OCI-LY1 (cell line): ENCODE results near the gene TCEA3.

ENCODE experiments used
- H2AFZ ChIP-seq: fragments of 200-600 bp; sonication (generic), shearing (Covaris generic); 2 replicates; pipeline ENCODE4 v1.6.0; 2014; ENCODE audit warnings: antibody characterized with exemption, mild to moderate bottlenecking, low read length
- H3F3A ChIP-seq: fragments of 200-600 bp; sonication (generic), shearing (Covaris generic); 2 replicates; pipeline ENCODE4 v1.6.0; 2014; ENCODE audit warnings: mild to moderate bottlenecking, antibody characterized with exemption, low read length, moderate library complexity; ENCODE audit not compliant: insufficient read depth
- H3K27ac ChIP-seq: fragments of 200-600 bp; sonication (generic); 2 replicates; pipeline ENCODE4 v1.5.1; 2014; ENCODE audit warnings: low read length, mixed run types, mild to moderate bottlenecking, low read depth; ENCODE audit not compliant: poor library complexity, severe bottlenecking
- H3K27me3 ChIP-seq: fragments of 200-600 bp; sonication (generic); 2 replicates; pipeline ENCODE4 v1.6.0; 2014; ENCODE audit warnings: antibody characterized with exemption, mild to moderate bottlenecking, low read length, moderate library complexity; ENCODE audit not compliant: insufficient read depth
- H3K36me3 ChIP-seq: fragments of 200-600 bp; sonication (generic); 2 replicates; pipeline ENCODE4 v1.6.1; 2014; ENCODE audit warnings: mild to moderate bottlenecking, antibody characterized with exemption, low read length, moderate library complexity, mixed read lengths; ENCODE audit not compliant: insufficient read depth
- H3K4me1 ChIP-seq: fragments of 200-600 bp; sonication (generic); 2 replicates; pipeline ENCODE4 v1.5.1; 2014; ENCODE audit warnings: mild to moderate bottlenecking, low read length, moderate library complexity; ENCODE audit not compliant: insufficient read depth, severe bottlenecking
- H3K4me2 ChIP-seq: fragments of 200-600 bp; sonication (generic), shearing (Covaris generic); 2 replicates; pipeline ENCODE4 v1.6.1; 2014; ENCODE audit warnings: low read length
- H3K4me3 ChIP-seq: fragments of 200-600 bp; sonication (generic); 2 replicates; pipeline ENCODE4 v1.5.1; 2014; ENCODE audit warnings: low read length, low read depth, mild to moderate bottlenecking, mixed read lengths; ENCODE audit not compliant: poor library complexity, severe bottlenecking
- H3K79me2 ChIP-seq: fragments of 200-600 bp; shearing (Covaris generic); 2 replicates; pipeline ENCODE4 v1.6.1; 2016; ENCODE audit warnings: mixed run types, low read length, mixed read lengths; ENCODE audit not compliant: insufficient read depth
- H3K9ac ChIP-seq: fragments of 200-600 bp; sonication (generic), shearing (Covaris generic); 2 replicates; pipeline ENCODE4 v1.6.1; 2014; ENCODE audit warnings: mild to moderate bottlenecking, low read length, mixed read lengths
- H3K9me2 ChIP-seq: fragments of 200-600 bp; sonication (generic), shearing (Covaris generic); 2 replicates; pipeline ENCODE4 v1.6.1; 2014; ENCODE audit warnings: low read depth, mild to moderate bottlenecking, low read length, mixed read lengths
- H3K9me3 ChIP-seq: fragments of 200-600 bp; shearing (Covaris generic); 2 replicates; pipeline ENCODE4 v1.6.1; 2014; ENCODE audit warnings: low read length, mixed read lengths
- H4K20me1 ChIP-seq: fragments of 200-600 bp; sonication (generic), shearing (Covaris generic); 2 replicates; pipeline ENCODE4 v1.6.0; 2016; ENCODE audit warnings: mild to moderate bottlenecking, low read length; ENCODE audit not compliant: insufficient read depth
- CTCF ChIP-seq: fragments of 200-600 bp; sonication (generic), shearing (Covaris generic); IDR thresholded peaks from 2 replicates; pipeline ENCODE4 v1.5.1; 2017; ENCODE audit warnings: mild to moderate bottlenecking, antibody characterized with exemption, low read length, moderate library complexity, mixed read lengths
- EZH2 ChIP-seq: fragments of 200-600 bp; sonication (generic), shearing (Covaris generic); IDR thresholded peaks from 2 replicates; pipeline ENCODE4 v1.8.0; 2017; ENCODE audit warnings: borderline replicate concordance, mixed run types, mild to moderate bottlenecking, antibody characterized with exemption, low read length, moderate library complexity, mixed read lengths

The TCEA3 gene

GRCh38 chr1:23384312-23385058, 40.1 kb downstream of the TCEA3 start:
- H3K9me2 ChIP-seq, result no peaks in the 10 kb centered on the region
- peaks cover 9% of the 10 kb centered on the region; the same call in 1 of the 2 replicates for H3K27me3 ChIP-seq
- H4K20me1 ChIP-seq, result no peaks in the 10 kb centered on the region
- no peak overlapping the region for H3K9ac ChIP-seq
- no peaks in the 10 kb centered on the region for H3F3A ChIP-seq
- no peaks in the 10 kb centered on the region for H3K79me2 ChIP-seq
- H3K9me3 ChIP-seq, result no peaks in the 10 kb centered on the region
- no peak overlapping the region for H3K4me2 ChIP-seq
- H3K27ac ChIP-seq, result no peak overlapping the region
- TF ChIP-seq EZH2 (no peak), CTCF (no peak)
- no peak overlapping the region for H3K4me3 ChIP-seq
- no peaks in the 10 kb centered on the region for H3K4me1 ChIP-seq
- no peak overlapping the region for H2AFZ ChIP-seq
- no peaks in the 10 kb centered on the region for H3K36me3 ChIP-seq

- H2AFZ ChIP-seq, result no peak overlapping the region
These were observed 40.8 kb downstream of the TCEA3 start for GRCh38 chr1:23383577-23384311.

GRCh38 chr1:23381233-23381885, 43.2 kb downstream of the TCEA3 start:
- H2AFZ ChIP-seq, result no peak overlapping the region
- peaks cover 5% of the 10 kb centered on the region; the same call in 1 of the 2 replicates for H3K27me3 ChIP-seq
- no peak overlapping the region for H3K9ac ChIP-seq
- no peak overlapping the region for H3K4me2 ChIP-seq
- no peaks in the 10 kb centered on the region for H3F3A ChIP-seq
- no peaks in the 10 kb centered on the region for H3K9me2 ChIP-seq
- no peaks in the 10 kb centered on the region for H4K20me1 ChIP-seq
- TF ChIP-seq EZH2 (no peak), CTCF (no peak)
- no peak overlapping the region for H3K27ac ChIP-seq
- H3K36me3 ChIP-seq, result no peaks in the 10 kb centered on the region
- no peaks in the 10 kb centered on the region for H3K4me1 ChIP-seq
- H3K9me3 ChIP-seq, result no peaks in the 10 kb centered on the region
- no peaks in the 10 kb centered on the region for H3K79me2 ChIP-seq
- H3K4me3 ChIP-seq, result no peak overlapping the region

More at GRCh38 chr1:23383577-23384311, 40.8 kb downstream of the TCEA3 start:
- H3K4me3 ChIP-seq, result no peak overlapping the region
- H3K4me2 ChIP-seq, result no peak overlapping the region
- H3K36me3 ChIP-seq, result no peaks in the 10 kb centered on the region
- no peaks in the 10 kb centered on the region for H3K9me3 ChIP-seq
- H3K79me2 ChIP-seq, result no peaks in the 10 kb centered on the region
- no peaks in the 10 kb centered on the region for H3K9me2 ChIP-seq
- TF ChIP-seq EZH2, result no peak
- TF ChIP-seq CTCF, result no peak
- H3K27ac ChIP-seq, result no peak overlapping the region
- no peaks in the 10 kb centered on the region for H3F3A ChIP-seq
- peaks cover 9% of the 10 kb centered on the region; the same call in 1 of the 2 replicates for H3K27me3 ChIP-seq
- H3K4me1 ChIP-seq, result no peaks in the 10 kb centered on the region
- no peaks in the 10 kb centered on the region for H4K20me1 ChIP-seq
- no peak overlapping the region for H3K9ac ChIP-seq
